Activated naive CD4-positive, alpha-beta T cell treated with anti-CD3 and anti-CD28 coated beads, Interleukin-2, amount 50 U/mL, for 24 hours (primary cell): Measurements from ENCODE around the gene NPTX1.

Source experiments
- H3K27ac Mint-ChIP-seq: one replicate; pipeline ENCODE4 v1.8.0; 2021; ENCODE audit warnings: mild to moderate bottlenecking, mixed read lengths
- H3K27me3 Mint-ChIP-seq: one replicate; pipeline ENCODE4 v1.8.0; 2021; ENCODE audit warnings: mixed read lengths
- H3K36me3 Mint-ChIP-seq: one replicate; pipeline ENCODE4 v1.8.0; 2021; ENCODE audit warnings: mixed read lengths
- H3K4me1 Mint-ChIP-seq: one replicate; pipeline ENCODE4 v1.8.0; 2021; ENCODE audit warnings: mixed read lengths
- H3K4me3 Mint-ChIP-seq: one replicate; pipeline ENCODE4 v1.8.0; 2021; ENCODE audit warnings: mild to moderate bottlenecking, mixed read lengths
- H3K9me3 Mint-ChIP-seq: one replicate; pipeline ENCODE4 v1.8.0; 2021; ENCODE audit warnings: mixed read lengths

Gene NPTX1

DNA sequence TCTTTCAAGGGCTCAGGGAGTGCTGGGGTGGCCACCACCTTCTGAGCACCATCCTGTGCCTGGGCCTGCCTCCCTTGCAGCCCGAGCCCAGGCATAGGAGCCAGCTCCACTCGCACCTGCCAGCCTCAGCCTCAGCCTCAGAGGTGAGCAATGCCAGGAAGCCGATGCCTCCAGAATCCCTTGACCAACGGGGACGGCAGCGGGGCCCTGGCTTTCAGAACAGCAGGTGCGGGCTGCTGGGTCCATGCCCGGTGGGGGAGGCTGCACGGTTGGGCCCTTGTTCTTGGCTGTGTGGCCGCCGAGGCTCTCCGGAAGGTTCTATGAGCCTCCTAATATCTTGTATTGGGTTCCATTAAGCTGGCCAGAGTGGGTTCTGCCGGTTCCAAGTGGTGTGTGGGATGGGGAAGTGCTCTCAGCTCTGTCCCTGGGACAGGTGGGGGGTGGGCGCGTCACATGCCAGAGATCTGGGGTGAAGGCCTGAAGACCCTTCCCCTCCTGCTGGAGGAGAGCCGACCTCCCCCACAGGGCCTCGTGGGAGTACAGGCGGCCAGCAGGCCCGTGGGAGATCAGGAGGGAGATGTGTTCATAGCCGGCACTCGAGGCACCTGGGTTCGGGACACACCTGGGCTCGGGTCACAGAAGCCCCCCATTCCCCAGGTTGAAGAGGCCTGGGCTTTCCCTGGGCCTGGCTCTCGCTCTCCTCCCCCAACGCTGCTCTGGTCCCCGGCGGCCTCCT is 27.0 kb downstream of the NPTX1 start:
- H3K4me3 Mint-ChIP-seq: no peak overlapping the region
- no peaks in the 10 kb centered on the region for H3K9me3 Mint-ChIP-seq
- H3K36me3 Mint-ChIP-seq: no peaks in the 10 kb centered on the region
- H3K27me3 Mint-ChIP-seq: no peaks in the 10 kb centered on the region
- H3K27ac Mint-ChIP-seq: no peak overlapping the region
- H3K4me1 Mint-ChIP-seq: peaks cover 4% of the 10 kb centered on the region

- Mint-ChIP-seq H3K9me3 (no peaks in the 10 kb centered on the region), H3K27me3 (no peaks in the 10 kb centered on the region), H3K4me1 (no peaks in the 10 kb centered on the region), H3K36me3 (no peaks in the 10 kb centered on the region), H3K27ac (no peak overlapping the region), H3K4me3 (no peak overlapping the region)
These were observed 28.6 kb downstream of the NPTX1 start for GRCh38 chr17:80447790-80448189.

- no peaks in the 10 kb centered on the region for H3K9me3 Mint-ChIP-seq
- no peak overlapping the region for H3K4me3 Mint-ChIP-seq
- H3K36me3 Mint-ChIP-seq: no peaks in the 10 kb centered on the region
- H3K4me1 Mint-ChIP-seq: no peaks in the 10 kb centered on the region
- no peak overlapping the region for H3K27ac Mint-ChIP-seq
- no peaks in the 10 kb centered on the region for H3K27me3 Mint-ChIP-seq
These were observed 29.6 kb downstream of the NPTX1 start for GRCh38 chr17:80446645-80447405.

- H3K36me3 Mint-ChIP-seq: no peaks in the 10 kb centered on the region
- no peaks in the 10 kb centered on the region for H3K4me1 Mint-ChIP-seq
- no peak overlapping the region for H3K4me3 Mint-ChIP-seq
- no peaks in the 10 kb centered on the region for H3K27me3 Mint-ChIP-seq
- H3K9me3 Mint-ChIP-seq: no peaks in the 10 kb centered on the region
- no peak overlapping the region for H3K27ac Mint-ChIP-seq
These were observed 30.7 kb downstream of the NPTX1 start for GRCh38 chr17:80445726-80446110.

- H3K4me1 Mint-ChIP-seq: no peaks in the 10 kb centered on the region
These were observed 31.2 kb downstream of the NPTX1 start for GRCh38 chr17:80445007-80445725.

DNA sequence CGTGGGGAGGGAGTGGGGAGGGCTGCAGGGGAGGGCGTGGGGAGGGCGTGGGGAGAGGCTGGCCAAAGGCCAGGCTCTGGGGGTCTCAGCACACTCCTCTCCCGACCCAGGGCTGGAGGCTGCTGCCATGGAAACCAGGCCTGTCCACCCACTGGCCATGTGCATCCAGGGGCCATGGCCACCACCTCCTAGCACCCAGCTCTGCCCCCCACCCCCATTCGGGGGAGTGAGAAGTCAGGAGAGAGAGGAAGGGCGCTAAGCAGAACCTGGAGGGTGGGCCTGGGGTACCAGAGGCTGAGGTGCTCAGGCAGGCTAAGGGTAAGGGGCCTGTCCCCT is 31.8 kb downstream of the NPTX1 start:
- H3K27me3 Mint-ChIP-seq: no peaks in the 10 kb centered on the region
- H3K4me3 Mint-ChIP-seq: no peak overlapping the region
- no peak overlapping the region for H3K27ac Mint-ChIP-seq
- H3K4me1 Mint-ChIP-seq: no peaks in the 10 kb centered on the region
- H3K36me3 Mint-ChIP-seq: no peaks in the 10 kb centered on the region
- no peaks in the 10 kb centered on the region for H3K9me3 Mint-ChIP-seq

More at GRCh38 chr17:80445007-80445725, 31.2 kb downstream of the NPTX1 start:
- no peak overlapping the region for H3K27ac Mint-ChIP-seq
- H3K9me3 Mint-ChIP-seq: no peaks in the 10 kb centered on the region
- no peak overlapping the region for H3K4me3 Mint-ChIP-seq
- no peaks in the 10 kb centered on the region for H3K27me3 Mint-ChIP-seq
- H3K36me3 Mint-ChIP-seq: no peaks in the 10 kb centered on the region

DNA sequence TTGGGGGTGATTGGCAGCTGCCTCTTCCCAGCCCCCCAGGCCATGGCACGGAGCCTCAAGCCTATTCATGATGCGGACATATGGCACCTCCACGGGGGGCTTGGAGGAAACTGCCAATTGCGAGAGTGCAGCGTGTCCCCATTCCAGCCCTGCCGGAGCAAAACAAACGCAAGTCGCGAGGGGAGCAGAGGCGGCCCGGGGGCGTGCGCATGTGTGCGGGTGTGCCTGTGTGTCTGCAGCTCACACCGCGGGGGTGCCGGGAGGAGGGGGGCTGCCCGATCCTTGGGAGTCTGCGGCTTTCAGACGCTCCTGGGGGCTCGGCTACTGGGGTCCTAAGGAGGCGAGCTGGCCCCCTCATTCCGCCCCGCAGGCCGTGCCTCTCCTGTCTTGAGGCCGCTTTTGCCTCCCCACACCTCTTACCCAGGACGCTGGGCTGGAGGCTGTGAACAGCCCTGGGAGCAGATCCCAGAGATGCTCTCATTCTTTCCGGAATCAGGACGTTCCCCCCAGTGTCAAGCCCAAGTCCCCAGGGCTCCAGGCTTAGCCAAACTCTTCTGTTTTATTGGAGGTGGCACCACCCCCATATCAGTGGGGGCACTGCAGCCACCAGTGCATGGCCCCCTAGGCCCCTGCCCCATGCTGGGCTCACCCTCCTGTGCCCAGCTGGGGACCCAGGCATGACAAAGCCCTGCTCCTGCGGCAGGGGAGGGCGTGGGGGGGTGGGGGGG is 32.3 kb downstream of the NPTX1 start:
- no peak overlapping the region for H3K4me3 Mint-ChIP-seq

GRCh38 chr17:80443498-80443897 is 32.9 kb downstream of the NPTX1 start:
- Mint-ChIP-seq H3K27ac (no peak overlapping the region), H3K36me3 (no peaks in the 10 kb centered on the region), H3K4me1 (no peaks in the 10 kb centered on the region), H3K27me3 (no peaks in the 10 kb centered on the region), H3K9me3 (no peaks in the 10 kb centered on the region), H3K4me3 (no peak overlapping the region)

More for the DNA sequence above, 32.3 kb downstream of the NPTX1 start:
- Mint-ChIP-seq H3K27ac (no peak overlapping the region), H3K27me3 (no peaks in the 10 kb centered on the region), H3K36me3 (no peaks in the 10 kb centered on the region), H3K4me1 (no peaks in the 10 kb centered on the region), H3K9me3 (no peaks in the 10 kb centered on the region)

GRCh38 chr17:80442764-80443163 is 33.6 kb downstream of the NPTX1 start:
- no peaks in the 10 kb centered on the region for H3K27me3 Mint-ChIP-seq
- no peaks in the 10 kb centered on the region for H3K36me3 Mint-ChIP-seq
- H3K4me1 Mint-ChIP-seq: no peaks in the 10 kb centered on the region
- H3K4me3 Mint-ChIP-seq: no peak overlapping the region
- H3K9me3 Mint-ChIP-seq: no peaks in the 10 kb centered on the region
- no peak overlapping the region for H3K27ac Mint-ChIP-seq

DNA sequence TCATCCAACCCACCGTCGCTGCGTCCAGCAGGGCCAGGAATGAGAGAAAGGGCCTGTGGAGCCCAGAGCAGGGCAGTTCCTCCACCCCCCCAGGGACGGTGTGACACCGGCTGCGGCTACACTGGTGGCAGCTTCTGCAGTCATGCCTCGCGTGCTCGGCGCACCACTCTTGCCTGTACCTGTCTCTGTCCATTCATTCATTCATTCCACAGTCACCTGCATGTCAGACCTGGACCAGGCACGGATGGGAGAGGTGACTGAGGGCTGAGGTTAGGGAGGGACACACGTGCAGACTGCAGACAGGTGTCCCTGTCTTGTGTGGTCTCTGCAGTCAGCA is 34.1 kb downstream of the NPTX1 start:
- H3K36me3 Mint-ChIP-seq: no peaks in the 10 kb centered on the region
- H3K4me3 Mint-ChIP-seq: no peak overlapping the region
- no peak overlapping the region for H3K27ac Mint-ChIP-seq
- H3K9me3 Mint-ChIP-seq: no peaks in the 10 kb centered on the region
- H3K27me3 Mint-ChIP-seq: no peaks in the 10 kb centered on the region
- H3K4me1 Mint-ChIP-seq: no peaks in the 10 kb centered on the region

DNA sequence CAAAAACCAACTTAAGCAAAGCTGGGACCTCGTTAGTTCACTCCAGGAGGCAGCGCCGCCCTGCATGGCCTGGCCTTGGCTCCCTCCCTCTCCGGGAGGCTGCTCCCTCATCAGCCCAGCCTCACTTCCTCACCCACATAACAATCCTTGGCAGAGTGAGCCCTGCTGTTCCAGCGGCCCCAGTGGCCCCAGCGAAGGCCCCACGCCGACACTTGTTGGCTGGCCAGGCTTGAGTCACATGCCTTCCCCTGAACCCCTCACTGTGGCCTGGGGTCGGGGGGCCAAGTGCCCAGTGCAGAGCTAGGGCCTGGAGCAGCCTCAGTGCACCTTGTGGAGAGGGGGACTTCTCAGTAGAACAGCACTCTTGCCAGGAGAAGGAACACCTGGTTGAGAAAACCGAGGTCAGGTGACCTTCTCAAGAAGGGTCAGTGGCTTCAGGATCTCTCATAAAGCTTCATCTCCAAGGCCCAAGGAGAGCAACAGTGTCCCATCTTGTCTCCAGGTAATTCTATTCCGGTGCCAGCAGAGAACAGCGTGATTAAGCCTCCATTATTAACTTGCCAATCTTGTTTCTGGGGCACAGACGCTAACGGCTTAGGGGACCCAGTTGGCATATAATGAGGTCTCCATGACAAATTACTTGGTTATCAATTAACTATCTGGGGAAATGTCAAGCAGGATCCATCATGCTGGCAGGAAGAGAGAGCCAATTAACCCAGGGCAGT is 34.6 kb downstream of the NPTX1 start:
- Mint-ChIP-seq H3K27me3 (no peaks in the 10 kb centered on the region), H3K9me3 (no peaks in the 10 kb centered on the region), H3K36me3 (no peaks in the 10 kb centered on the region), H3K4me3 (no peak overlapping the region), H3K27ac (no peak overlapping the region), H3K4me1 (no peaks in the 10 kb centered on the region)

- Mint-ChIP-seq H3K27ac (no peak overlapping the region), H3K27me3 (no peaks in the 10 kb centered on the region), H3K9me3 (no peaks in the 10 kb centered on the region), H3K4me3 (no peak overlapping the region), H3K36me3 (no peaks in the 10 kb centered on the region), H3K4me1 (no peaks in the 10 kb centered on the region)
These were observed 35.3 kb downstream of the NPTX1 start for GRCh38 chr17:80441133-80441578.

GRCh38 chr17:80439499-80439898 is 36.9 kb downstream of the NPTX1 start:
- Mint-ChIP-seq H3K4me1 (no peaks in the 10 kb centered on the region), H3K27me3 (no peaks in the 10 kb centered on the region), H3K9me3 (no peaks in the 10 kb centered on the region), H3K27ac (no peak overlapping the region), H3K36me3 (no peaks in the 10 kb centered on the region), H3K4me3 (no peak overlapping the region)

- Mint-ChIP-seq H3K9me3 (no peaks in the 10 kb centered on the region), H3K4me1 (no peaks in the 10 kb centered on the region), H3K27ac (no peak overlapping the region), H3K4me3 (no peak overlapping the region), H3K27me3 (no peaks in the 10 kb centered on the region), H3K36me3 (no peaks in the 10 kb centered on the region)
These were observed 37.6 kb downstream of the NPTX1 start for GRCh38 chr17:80438806-80439205.

- Mint-ChIP-seq H3K4me1 (no peaks in the 10 kb centered on the region), H3K4me3 (no peak overlapping the region)
These were observed 38.9 kb downstream of the NPTX1 start for GRCh38 chr17:80437532-80437931.

More at GRCh38 chr17:80437532-80437931, 38.9 kb downstream of the NPTX1 start:
- no peaks in the 10 kb centered on the region for H3K9me3 Mint-ChIP-seq
- H3K27ac Mint-ChIP-seq: no peak overlapping the region
- no peaks in the 10 kb centered on the region for H3K36me3 Mint-ChIP-seq
- H3K27me3 Mint-ChIP-seq: no peaks in the 10 kb centered on the region
